Glomerular visceral epithelial cell (primary cell): ENCODE data around the gene GP9.
"Not testable (repeated sequence)": the region's sequence is repeated elsewhere in the genome, so short reads cannot be mapped to it uniquely, and the experiment has no call there.

Experiments used
- DNase-seq: peaks from one replicate; pipeline ENCODE4 v3.0.0-alpha.2; 2016; ENCODE audit errors: extremely low spot score

The GP9 gene

DNA sequence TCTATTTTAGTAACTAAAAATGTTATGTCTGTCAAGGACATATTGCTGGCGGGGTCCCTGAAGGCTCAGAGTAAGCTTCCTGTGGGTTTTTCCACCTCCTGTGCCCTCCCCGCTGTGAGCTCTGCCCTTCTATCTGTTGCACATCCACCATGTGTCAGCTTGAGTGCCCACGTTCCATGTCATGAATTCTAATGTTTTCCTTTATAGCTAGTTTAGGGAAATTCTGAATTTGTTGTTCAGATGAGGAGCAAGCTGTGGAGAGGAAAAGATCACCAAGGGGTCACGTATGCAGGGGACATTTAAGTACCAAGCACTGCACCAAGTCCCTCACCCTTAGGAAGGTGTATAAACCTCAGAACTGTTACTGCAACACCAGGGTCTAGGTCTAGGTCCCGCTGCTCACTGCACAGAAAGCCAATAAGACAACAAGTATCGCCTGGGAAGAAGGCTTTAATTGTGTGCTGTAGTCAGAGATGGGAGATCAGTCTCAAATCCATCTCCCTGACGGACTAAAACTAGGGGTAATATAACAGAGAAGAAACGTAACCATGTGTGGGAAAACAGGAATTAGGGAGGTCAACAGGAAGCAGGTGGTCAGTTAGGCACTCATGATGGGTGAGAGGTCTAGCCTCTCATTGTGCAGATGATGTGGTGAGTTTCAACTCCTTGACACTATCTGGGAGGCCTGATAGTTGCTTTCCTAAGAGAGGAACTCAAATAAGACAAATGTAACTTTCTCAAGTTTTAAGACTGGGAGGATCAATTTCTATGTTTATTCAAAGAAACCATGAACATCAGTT, 9.7 kb downstream of the GP9 start:
- no peak for DNase-seq

GRCh38 chr3:129077222-129077621, 16.6 kb downstream of the GP9 start:
- no peak for DNase-seq

- DNase-seq: no peak
Measured at GRCh38 chr3:129078510-129078909, 17.9 kb downstream of the GP9 start.

- no peak for DNase-seq
Measured at GRCh38 chr3:129081503-129081902, 20.9 kb downstream of the GP9 start.

GRCh38 chr3:129082026-129082425, 21.4 kb downstream of the GP9 start:
- no peak for DNase-seq

DNA sequence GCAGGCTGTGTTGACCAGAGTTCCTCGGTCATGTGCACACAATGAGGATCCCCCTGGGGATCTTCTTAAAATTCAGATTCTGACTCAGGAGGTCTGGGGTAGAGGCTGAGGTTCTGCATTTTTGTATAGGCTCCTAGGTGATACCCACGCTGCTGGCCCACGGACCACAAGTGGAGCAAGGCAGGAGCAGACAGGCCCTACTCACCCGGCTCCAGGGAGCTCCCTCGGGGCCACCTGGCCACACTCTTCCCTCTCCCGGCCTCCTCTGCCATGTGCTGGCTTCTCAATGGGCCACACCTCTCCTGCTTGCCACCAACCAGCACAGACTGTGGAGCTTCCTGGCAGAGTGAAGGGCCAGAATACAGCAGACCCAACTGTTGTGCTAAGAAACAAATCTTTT, 23.9 kb downstream of the GP9 start:
- DNase-seq: no peak

DNA sequence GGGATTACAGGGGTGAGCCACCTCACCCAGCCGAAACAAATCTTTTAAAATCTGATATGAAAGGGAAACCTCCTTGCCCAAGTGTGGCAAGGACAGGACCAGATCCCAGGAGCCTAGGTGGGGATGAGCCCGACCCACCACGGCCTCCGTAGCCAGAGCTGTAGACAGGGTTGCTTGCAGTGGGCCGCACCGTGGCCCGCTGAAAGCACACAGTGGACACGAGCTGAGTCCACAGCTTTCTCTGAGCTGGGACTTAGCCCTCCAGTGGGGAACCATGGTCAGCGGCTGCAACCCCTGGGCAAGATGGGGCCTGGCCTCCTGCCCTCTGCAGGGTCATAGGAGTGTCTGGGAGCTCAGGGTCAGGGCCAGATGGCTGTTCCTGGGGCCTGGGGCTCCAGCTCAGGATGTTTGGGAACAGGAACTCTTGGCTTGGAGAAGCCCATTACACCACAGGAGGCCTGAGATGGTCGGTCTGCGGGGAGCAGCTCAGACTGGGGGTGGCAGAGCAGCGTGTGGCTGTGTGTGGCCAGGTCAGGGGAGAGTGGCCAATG, 24.7 kb downstream of the GP9 start:
- no peak for DNase-seq

GRCh38 chr3:129085818-129086217, 25.2 kb downstream of the GP9 start:
- no peak for DNase-seq

- no peak for DNase-seq
Measured at GRCh38 chr3:129087138-129087702, 26.6 kb downstream of the GP9 start.

DNA sequence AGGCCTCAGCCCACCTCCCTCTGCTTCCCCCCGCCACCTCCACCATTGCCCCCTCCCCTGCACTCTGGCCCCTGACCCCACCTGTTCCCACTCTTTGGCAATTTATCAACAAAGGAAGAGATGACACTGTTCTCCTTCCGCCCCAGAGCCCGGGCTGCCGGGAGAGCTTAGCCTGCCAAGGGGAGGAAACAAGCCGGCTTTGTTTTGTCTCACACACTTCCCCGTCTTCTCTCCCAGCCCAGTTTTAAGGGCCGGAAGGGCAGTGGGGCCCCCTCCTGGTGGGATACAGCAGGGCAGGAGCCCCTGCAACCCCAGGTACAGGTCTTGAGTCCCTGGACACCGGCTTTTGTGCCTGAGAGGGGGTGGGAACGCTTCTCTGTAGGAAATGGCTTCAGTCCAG, 27.3 kb downstream of the GP9 start:
- not testable (repeated sequence) for DNase-seq

GRCh38 chr3:129088312-129088711, 27.7 kb downstream of the GP9 start:
- DNase-seq: not testable (repeated sequence)

- no peak for DNase-seq
Measured at GRCh38 chr3:129095285-129095684, 34.7 kb downstream of the GP9 start.

GRCh38 chr3:129100274-129100673, 39.7 kb downstream of the GP9 start:
- no peak for DNase-seq

DNA sequence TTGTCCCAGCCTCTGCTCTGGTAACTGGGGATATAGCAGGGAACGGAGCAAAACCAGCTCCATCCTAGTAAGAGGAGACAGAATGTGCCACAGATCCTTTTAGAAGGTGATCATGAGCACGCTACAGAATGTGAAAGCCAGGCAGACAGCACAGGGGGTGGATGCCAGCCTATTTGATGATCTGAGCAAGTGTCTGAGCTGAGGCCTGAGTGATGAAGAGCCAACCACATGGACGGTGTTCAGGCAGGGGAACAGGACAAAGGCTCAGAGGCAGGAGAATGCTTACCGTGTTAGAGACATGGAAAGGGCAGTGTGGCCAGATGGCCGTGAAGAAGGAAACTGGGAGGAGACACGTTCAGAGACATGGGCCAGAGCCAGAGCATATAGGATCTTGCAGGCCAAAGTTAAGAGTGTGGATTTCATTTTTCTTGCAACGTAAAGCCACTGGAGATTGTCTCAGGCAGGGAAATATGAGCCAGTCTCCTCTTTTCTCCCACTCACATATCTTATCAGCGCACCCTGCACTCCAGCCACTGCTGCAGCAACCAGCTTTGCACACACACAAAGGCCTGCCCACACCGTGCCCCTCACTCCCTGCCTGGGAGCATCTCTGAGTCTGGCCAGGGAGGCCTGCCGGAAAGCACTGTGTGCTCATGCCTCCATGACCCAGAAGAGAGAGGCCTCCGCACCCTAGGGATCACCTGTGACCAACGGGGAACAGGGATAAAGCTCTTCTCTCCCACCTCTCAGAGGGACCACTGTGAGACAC, 41.0 kb downstream of the GP9 start:
- no peak for DNase-seq

DNA sequence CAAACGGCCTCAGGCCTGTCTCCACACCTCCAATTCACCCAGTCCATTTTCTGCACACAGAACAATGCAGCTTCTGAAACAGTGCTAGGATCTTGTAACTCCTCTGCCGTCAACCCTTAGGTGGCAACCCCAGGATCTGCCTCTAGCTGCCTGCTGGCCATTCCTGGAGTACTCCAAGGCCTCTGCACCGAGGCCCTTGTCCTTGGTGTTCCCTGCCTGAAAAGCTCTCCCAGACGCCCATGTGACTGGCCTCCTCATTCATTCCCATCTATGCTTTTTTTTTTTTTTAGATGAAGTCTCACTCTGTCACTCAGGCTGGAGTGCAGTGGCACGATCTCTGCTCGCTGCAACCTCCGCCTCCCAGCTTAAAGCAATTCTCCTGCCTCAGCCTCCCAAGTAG, 42.7 kb downstream of the GP9 start:
- no peak for DNase-seq

DNA sequence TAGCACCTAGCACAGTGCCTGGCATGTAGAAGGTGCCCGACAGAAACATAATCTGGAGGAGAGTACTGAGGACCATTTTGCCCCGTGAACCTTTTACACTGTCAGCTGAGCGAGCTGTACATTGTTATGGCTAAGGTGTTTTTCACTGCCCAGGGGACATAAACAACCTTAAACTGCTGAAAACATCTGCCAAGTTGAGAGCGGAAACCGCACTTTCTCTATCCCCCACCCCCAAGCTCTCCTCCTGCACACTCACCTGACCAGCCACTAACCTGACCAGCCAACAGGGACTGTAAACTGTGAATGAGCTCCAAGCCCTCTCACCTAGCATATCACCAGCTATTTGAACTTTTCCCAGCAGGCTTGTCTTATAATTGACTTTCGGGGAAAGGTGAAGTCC, 43.5 kb downstream of the GP9 start:
- DNase-seq: no peak

GRCh38 chr3:129104498-129105079, 44.0 kb downstream of the GP9 start:
- no peak for DNase-seq

GRCh38 chr3:129105862-129106261, 45.3 kb downstream of the GP9 start:
- DNase-seq: no peak

DNA sequence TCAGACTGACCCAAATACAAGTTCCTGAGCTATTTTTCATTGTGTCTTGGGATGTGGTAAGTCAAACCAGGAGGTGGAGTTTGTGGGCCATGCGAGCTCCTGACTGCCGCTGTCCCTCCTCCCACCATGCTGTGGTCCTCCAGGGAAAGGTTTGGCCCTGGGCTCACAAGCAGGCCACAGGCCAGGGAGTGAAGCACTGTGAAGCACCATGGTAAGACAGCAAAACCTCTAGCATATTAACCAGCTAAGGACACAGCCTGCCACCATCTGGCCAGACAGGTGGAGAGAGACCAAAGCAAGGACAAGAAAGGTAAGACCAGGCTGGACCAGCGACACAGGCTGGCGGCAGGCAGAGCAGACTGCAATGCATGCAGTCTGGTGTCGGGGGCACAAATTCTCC, 45.7 kb downstream of the GP9 start:
- DNase-seq: no peak

- DNase-seq: no peak
Measured at GRCh38 chr3:129106866-129107565, 46.4 kb downstream of the GP9 start.

- no peak for DNase-seq
Measured at GRCh38 chr3:129107793-129108192, 47.2 kb downstream of the GP9 start.
